Neuronal stem cell (in vitro differentiated cells): Measurements from ENCODE around the gene APBB1.
A peak's percentile ranks its signal among the peaks of the same experiment; 100 is the strongest.

ENCODE experiments used
- DNase-seq: peaks from one replicate; pipeline ENCODE4 v3.0.0-alpha.2; 2013; ENCODE audit warnings: low spot score
- H2AFZ ChIP-seq: one replicate; pipeline ENCODE4 v1.6.1; 2013; ENCODE audit warnings: mild to moderate bottlenecking, low read length, inconsistent platforms
- H2AK5ac ChIP-seq: 2 replicates; pipeline ENCODE4 v1.6.1; 2013; ENCODE audit warnings: low read depth, mild to moderate bottlenecking, inconsistent platforms, low read length, moderate library complexity, mixed read lengths
- H2BK120ac ChIP-seq: 2 replicates; pipeline ENCODE4 v1.6.1; 2013; ENCODE audit warnings: low read depth, mild to moderate bottlenecking, inconsistent platforms, low read length, moderate library complexity, mixed read lengths
- H2BK12ac ChIP-seq: one replicate; pipeline ENCODE4 v1.6.1; 2013; ENCODE audit warnings: low read length, inconsistent platforms
- H2BK15ac ChIP-seq: 2 replicates; pipeline ENCODE4 v1.6.1; 2013; ENCODE audit warnings: mild to moderate bottlenecking, low read length, inconsistent platforms, mixed read lengths
- H2BK5ac ChIP-seq: one replicate; pipeline ENCODE4 v1.6.1; 2013; ENCODE audit warnings: inconsistent platforms, mild to moderate bottlenecking, low read length, moderate library complexity
- H3K14ac ChIP-seq: one replicate; pipeline ENCODE4 v1.6.1; 2013; ENCODE audit warnings: low read length, inconsistent platforms
- H3K18ac ChIP-seq: 2 replicates; pipeline ENCODE4 v1.6.1; 2013; ENCODE audit warnings: low read length, inconsistent platforms
- H3K23ac ChIP-seq: 2 replicates; pipeline ENCODE4 v1.6.1; 2013; ENCODE audit warnings: low read depth, mild to moderate bottlenecking, mixed read lengths, low read length, inconsistent platforms; ENCODE audit not compliant: poor library complexity
- H3K27ac ChIP-seq: replicated peaks from 3 replicates; pipeline ENCODE4 v1.5.1; 2013; ENCODE audit warnings: low read length, inconsistent platforms
- H3K27me3 ChIP-seq, 3 experiments: 2 replicates each; pipeline ENCODE4 v1.6.1; 2013; ENCODE audit warnings: low read length in 3 of 3, mild to moderate bottlenecking in 2 of 3, inconsistent platforms in 1 of 3, low read depth in 1 of 3, mixed read lengths in 1 of 3, moderate library complexity in 1 of 3; ENCODE audit not compliant: control insufficient read depth in 3 of 3, insufficient read depth in 3 of 3
- H3K36me3 ChIP-seq, 2 donors: replicated peaks in 1 of 2; 2 replicates each; pipeline ENCODE4 v1.6.1; 2013; ENCODE audit warnings: low read length in 2 of 2; ENCODE audit not compliant: control insufficient read depth in 2 of 2, insufficient read depth in 2 of 2
- H3K4ac ChIP-seq: 2 replicates; pipeline ENCODE4 v1.6.1; 2013; ENCODE audit warnings: inconsistent platforms, mild to moderate bottlenecking, low read length, moderate library complexity
- H3K4me1 ChIP-seq, 2 donors: 1 replicate in 1 of 2; 2 replicates in 1 of 2; pipeline ENCODE4 v1.6.1; 2013; ENCODE audit warnings: low read length in 2 of 2, low read depth in 1 of 2; ENCODE audit not compliant: control insufficient read depth in 2 of 2, insufficient read depth in 1 of 2
- H3K4me2 ChIP-seq: one replicate; pipeline ENCODE4 v1.6.1; 2013; ENCODE audit warnings: mild to moderate bottlenecking, low read length, inconsistent platforms; ENCODE audit not compliant: insufficient read depth, poor library complexity, severe bottlenecking
- H3K4me3 ChIP-seq, 2 donors: 2 replicates each; pipeline ENCODE4 v1.5.1; 2013; ENCODE audit warnings: low read length in 2 of 2, mild to moderate bottlenecking in 2 of 2, inconsistent platforms in 1 of 2, moderate library complexity in 1 of 2
- H3K79me1 ChIP-seq: one replicate; pipeline ENCODE4 v1.6.1; 2013; ENCODE audit warnings: low read depth, mild to moderate bottlenecking, inconsistent platforms, low read length, moderate library complexity
- H3K9ac ChIP-seq: one replicate; pipeline ENCODE4 v1.6.1; 2013; ENCODE audit warnings: mild to moderate bottlenecking, low read depth, low read length, inconsistent platforms; ENCODE audit not compliant: poor library complexity
- H3K9me3 ChIP-seq, 2 donors: replicated peaks in 1 of 2; 2 replicates each; pipeline versions ENCODE3 to v1.6.1; 2013; ENCODE audit warnings: low read length in 2 of 2, mild to moderate bottlenecking in 2 of 2, inconsistent platforms in 1 of 2, low read depth in 1 of 2, mixed read lengths in 1 of 2, moderate library complexity in 1 of 2; ENCODE audit not compliant: control insufficient read depth in 2 of 2, insufficient read depth in 1 of 2
- H4K8ac ChIP-seq: one replicate; pipeline ENCODE4 v1.6.1; 2013; ENCODE audit warnings: low read depth, mild to moderate bottlenecking, inconsistent platforms, low read length, moderate library complexity
- H4K91ac ChIP-seq: one replicate; pipeline ENCODE4 v1.6.1; 2013; ENCODE audit warnings: low read length, low read depth, mild to moderate bottlenecking, inconsistent platforms; ENCODE audit not compliant: poor library complexity
- WGBS, 2 donors: extraction: QIAGEN DNeasy Blood & Tissue Kit; methylation state at CpG; one replicate each; pipeline ENCODE4 v1.1.7; 2013; ENCODE audit warnings: missing lambda C conversion rate in 2 of 2, mixed read lengths in 1 of 2; ENCODE audit not compliant: insufficient read length in 2 of 2, insufficient replicate concordance in 1 of 2; ENCODE audit errors: extremely low coverage in 2 of 2; 5-methylcytosine and 5-hydroxymethylcytosine counted together

APBB1 gene

GRCh38 chr11:6402561-6402981, 16.3 kb downstream of the APBB1 start:
- Histone ChIP-seq H2AFZ (no peak overlapping the region), H3K14ac (no peak overlapping the region), H4K8ac (no peak overlapping the region), H4K91ac (no peak overlapping the region), H3K36me3 (peaks cover 31 to 43% of the 10 kb centered on the region in 2 donors), H2BK15ac (no peak overlapping the region), H3K4me3 (no peak overlapping the region), H3K23ac (no peak overlapping the region), H2BK120ac (no peak overlapping the region), H3K27me3 (no peaks in the 10 kb centered on the region), H3K4me1 (peaks cover 16 to 37% of the 10 kb centered on the region in 2 donors), H3K9me3 (no peaks in the 10 kb centered on the region), H3K4me2 (no peak overlapping the region), H3K27ac (no peak overlapping the region), H2BK12ac (no peak overlapping the region), H3K18ac (no peak overlapping the region), H2BK5ac (no peak overlapping the region), H3K79me1 (peaks cover 11% of the 10 kb centered on the region), H3K4ac (no peak overlapping the region), H2AK5ac (no peak overlapping the region), H3K9ac (no peak overlapping the region)
- WGBS, 2 donors: no CpG with 5 or more reads among the region's 7 CpGs
- no peak for DNase-seq

GRCh38 chr11:6402061-6402470, 16.8 kb downstream of the APBB1 start:
- Histone ChIP-seq H2BK12ac (no peak overlapping the region), H3K9ac (peak overlapping the region; percentile 6), H3K27me3 (no peaks in the 10 kb centered on the region), H2BK120ac (no peak overlapping the region), H3K27ac (no peak overlapping the region), H3K4me1 (peaks cover 16 to 37% of the 10 kb centered on the region in 2 donors), H3K23ac (peak overlapping the region; percentile 7), H2AK5ac (no peak overlapping the region), H3K18ac (no peak overlapping the region), H2BK5ac (no peak overlapping the region), H3K9me3 (no peaks in the 10 kb centered on the region), H3K79me1 (peaks cover 11% of the 10 kb centered on the region), H3K4me3 (no peak overlapping the region), H3K4me2 (no peak overlapping the region), H2AFZ (no peak overlapping the region), H4K8ac (no peak overlapping the region), H3K36me3 (peaks cover 33 to 44% of the 10 kb centered on the region in 2 donors), H3K14ac (no peak overlapping the region), H2BK15ac (no peak overlapping the region), H4K91ac (no peak overlapping the region), H3K4ac (no peak overlapping the region)
- WGBS, 2 donors: no CpG with 5 or more reads among the region's 12 CpGs
- no peak for DNase-seq

- no CpG with 5 or more reads among the region's 7 CpGs for WGBS, 2 donors
- DNase-seq: no peak
- Histone ChIP-seq H2BK15ac (no peak overlapping the region), H2BK120ac (no peak overlapping the region), H3K9me3 (no peaks in the 10 kb centered on the region), H3K14ac (no peak overlapping the region), H3K4ac (no peak overlapping the region), H2BK5ac (no peak overlapping the region), H4K8ac (no peak overlapping the region), H2BK12ac (no peak overlapping the region), H4K91ac (no peak overlapping the region), H3K4me3 (no peak overlapping the region), H3K27me3 (no peaks in the 10 kb centered on the region), H3K27ac (no peak overlapping the region), H3K36me3 (peaks cover 33 to 47% of the 10 kb centered on the region in 2 donors), H3K4me2 (no peak overlapping the region), H2AK5ac (no peak overlapping the region), H3K9ac (peak overlapping the region; percentile 45), H3K18ac (no peak overlapping the region), H3K23ac (peak overlapping the region; percentile 18), H2AFZ (no peak overlapping the region), H3K79me1 (peaks cover 11% of the 10 kb centered on the region), H3K4me1 (peaks cover 16 to 35% of the 10 kb centered on the region in 2 donors)
Measured at GRCh38 chr11:6401464-6401863, 17.4 kb downstream of the APBB1 start.

GRCh38 chr11:6400431-6401345, 18.2 kb downstream of the APBB1 start:
- Histone ChIP-seq H3K9me3 (no peaks in the 10 kb centered on the region), H3K23ac (no peak overlapping the region), H3K9ac (peak overlapping the region; percentile 45), H3K4me2 (no peak overlapping the region), H3K4me1 (peaks cover 16 to 32% of the 10 kb centered on the region in 2 donors), H4K91ac (no peak overlapping the region), H3K14ac (no peak overlapping the region), H2BK120ac (no peak overlapping the region), H3K79me1 (peaks cover 11% of the 10 kb centered on the region), H2BK12ac (no peak overlapping the region), H2AFZ (no peak overlapping the region), H2BK5ac (no peak overlapping the region), H3K18ac (no peak overlapping the region), H2BK15ac (no peak overlapping the region), H4K8ac (no peak overlapping the region), H2AK5ac (no peak overlapping the region), H3K27me3 (no peaks in the 10 kb centered on the region), H3K4me3 (no peak overlapping the region), H3K4ac (no peak overlapping the region), H3K27ac (no peak overlapping the region), H3K36me3 (peaks cover 35 to 49% of the 10 kb centered on the region in 2 donors)
- no peak for DNase-seq
- WGBS, 2 donors: no CpG with 5 or more reads among the region's 15 CpGs
